ENCODE results near the gene DGCR8. TPM values are rescaled to one million over a fixed set of nuclear protein-coding genes. Genes with fewer than 3 reads are reported as not detected.

The DGCR8 gene
- total RNA-seq, 1 donor from 2014 or later = 81.0 TPM

GRCh38 chr22:20127318-20127868 is 47.4 kb downstream of the DGCR8 start:
- H3K36me3 Mint-ChIP-seq (ENCODE audit: low read depth) = peaks cover 29% of the 10 kb centered on the region
- no peaks in the 10 kb centered on the region for H3K4me1 Mint-ChIP-seq (ENCODE audit: low read depth)
- H3K4me3 Mint-ChIP-seq = no peak overlapping the region
- DNase-seq (ENCODE audit: low spot score) = no peak
- H3K27ac Mint-ChIP-seq = no peak overlapping the region
- intact Hi-C loops (cut with micrococcal nuclease) = no loop called here
- H3K9me3 Mint-ChIP-seq = no peaks in the 10 kb centered on the region
- no peaks in the 10 kb centered on the region for H3K27me3 Mint-ChIP-seq (ENCODE audit: insufficient read depth)

- Mint-ChIP-seq H3K36me3 (ENCODE audit: low read depth) (peaks cover 24% of the 10 kb centered on the region), H3K27me3 (ENCODE audit: insufficient read depth) (no peaks in the 10 kb centered on the region), H3K27ac (no peak overlapping the region), H3K9me3 (no peaks in the 10 kb centered on the region), H3K4me1 (ENCODE audit: low read depth) (peaks cover 6% of the 10 kb centered on the region), H3K4me3 (no peak overlapping the region)
- intact Hi-C loops (cut with micrococcal nuclease) = no loop called here
- DNase-seq (ENCODE audit: low spot score) = no peak
Observed at GRCh38 chr22:20127869-20128618, 48.0 kb downstream of the DGCR8 start.

- H3K27me3 Mint-ChIP-seq (ENCODE audit: insufficient read depth) = no peaks in the 10 kb centered on the region
Observed at GRCh38 chr22:20128619-20128901, 48.5 kb downstream of the DGCR8 start.

GRCh38 chr22:20128902-20129746 is 49.1 kb downstream of the DGCR8 start:
- H3K36me3 Mint-ChIP-seq (ENCODE audit: low read depth) = peaks cover 21% of the 10 kb centered on the region
- H3K9me3 Mint-ChIP-seq = no peaks in the 10 kb centered on the region
- peak; percentile 37 for DNase-seq (ENCODE audit: low spot score)
- H3K4me3 Mint-ChIP-seq = peak overlapping the region; percentile 33
- H3K27me3 Mint-ChIP-seq (ENCODE audit: insufficient read depth) = no peaks in the 10 kb centered on the region
- intact Hi-C loops (cut with micrococcal nuclease) = loop anchor here (1.0 kb wide), 1 partner anchor 159 kb away; no protein-coding TSS in a partner anchor
- H3K27ac Mint-ChIP-seq = peak overlapping the region; percentile 52
- peaks cover 10% of the 10 kb centered on the region for H3K4me1 Mint-ChIP-seq (ENCODE audit: low read depth)

More at GRCh38 chr22:20128619-20128901, 48.5 kb downstream of the DGCR8 start:
- no peak for DNase-seq (ENCODE audit: low spot score)
- no peak overlapping the region for H3K4me3 Mint-ChIP-seq
- no peaks in the 10 kb centered on the region for H3K9me3 Mint-ChIP-seq
- H3K27ac Mint-ChIP-seq = peak overlapping the region; percentile 52
- H3K36me3 Mint-ChIP-seq (ENCODE audit: low read depth) = peaks cover 23% of the 10 kb centered on the region
- peaks cover 10% of the 10 kb centered on the region for H3K4me1 Mint-ChIP-seq (ENCODE audit: low read depth)
- intact Hi-C loops (cut with micrococcal nuclease) = no loop called here

- no peak for DNase-seq (ENCODE audit: low spot score)
- Mint-ChIP-seq H3K4me3 (peak overlapping the region; percentile 33), H3K36me3 (ENCODE audit: low read depth) (peaks cover 20% of the 10 kb centered on the region), H3K4me1 (ENCODE audit: low read depth) (peaks cover 10% of the 10 kb centered on the region), H3K27ac (no peak overlapping the region), H3K9me3 (no peaks in the 10 kb centered on the region), H3K27me3 (ENCODE audit: insufficient read depth) (no peaks in the 10 kb centered on the region)
- intact Hi-C loops (cut with micrococcal nuclease) = loop anchor here (1.0 to 2.0 kb wide), 2 partner anchors 109 to 159 kb away; partner anchors contain the start of gene TANGO2
Observed at GRCh38 chr22:20129747-20130014, 49.6 kb downstream of the DGCR8 start.

GRCh38 chr22:20130319-20130718 is 50.3 kb downstream of the DGCR8 start:
- Mint-ChIP-seq H3K27me3 (ENCODE audit: insufficient read depth) (no peaks in the 10 kb centered on the region), H3K9me3 (no peaks in the 10 kb centered on the region), H3K4me3 (peak overlapping the region; percentile 59), H3K36me3 (ENCODE audit: low read depth) (peaks cover 15% of the 10 kb centered on the region), H3K27ac (peak overlapping the region; percentile 65), H3K4me1 (ENCODE audit: low read depth) (peaks cover 10% of the 10 kb centered on the region)
- no peak for DNase-seq (ENCODE audit: low spot score)
- intact Hi-C loops (cut with micrococcal nuclease) = loop anchor here (2.0 kb wide), 1 partner anchor 110 kb away; the partner anchor contains the start of gene TANGO2

- H3K9me3 Mint-ChIP-seq = no peaks in the 10 kb centered on the region
- no peaks in the 10 kb centered on the region for H3K27me3 Mint-ChIP-seq (ENCODE audit: insufficient read depth)
- peak overlapping the region; percentile 61 for H3K27ac Mint-ChIP-seq
- intact Hi-C loops (cut with micrococcal nuclease) = loop anchor here (1.0 to 2.0 kb wide), 2 partner anchors 14 to 110 kb away; partner anchors contain the start of genes TANGO2 and TRMT2A
- H3K36me3 Mint-ChIP-seq (ENCODE audit: low read depth) = peaks cover 14% of the 10 kb centered on the region
- peaks cover 10% of the 10 kb centered on the region for H3K4me1 Mint-ChIP-seq (ENCODE audit: low read depth)
- H3K4me3 Mint-ChIP-seq = peak overlapping the region; percentile 59
- peak; percentile 67 for DNase-seq (ENCODE audit: low spot score)
Observed at GRCh38 chr22:20130731-20131596, 50.9 kb downstream of the DGCR8 start.

- intact Hi-C loops (cut with micrococcal nuclease) = loop anchor here (1.0 to 2.0 kb wide), 2 partner anchors 14 to 111 kb away; partner anchors contain the start of genes TANGO2 and TRMT2A
- Mint-ChIP-seq H3K36me3 (ENCODE audit: low read depth) (peaks cover 11% of the 10 kb centered on the region), H3K27ac (peak within 1 kb of the TSS; percentile 61), H3K4me1 (ENCODE audit: low read depth) (peaks cover 10% of the 10 kb centered on the region), H3K27me3 (ENCODE audit: insufficient read depth) (no peaks in the 10 kb centered on the region), H3K9me3 (no peaks in the 10 kb centered on the region), H3K4me3 (peak within 1 kb of the TSS; percentile 78)
- DNase-seq (ENCODE audit: low spot score) = no peak
Observed at GRCh38 chr22:20131597-20131858, 51.5 kb downstream of the DGCR8 start, which contains the start of gene ZDHHC8. ZDHHC8 (plus strand) TSS chr22:20131804; CDS start chr22:20131948, 144 bp downstream.

GRCh38 chr22:20131859-20132685 is 52.0 kb downstream of the DGCR8 start:
- H3K36me3 Mint-ChIP-seq (ENCODE audit: low read depth) = peaks cover 5% of the 10 kb centered on the region
- H3K9me3 Mint-ChIP-seq = no peaks in the 10 kb centered on the region
- H3K27ac Mint-ChIP-seq = peak overlapping the region; percentile 7
- no peak for DNase-seq (ENCODE audit: low spot score)
- no peaks in the 10 kb centered on the region for H3K27me3 Mint-ChIP-seq (ENCODE audit: insufficient read depth)
- H3K4me1 Mint-ChIP-seq (ENCODE audit: low read depth) = peaks cover 10% of the 10 kb centered on the region
- intact Hi-C loops (cut with micrococcal nuclease) = loop anchor here (1.0 to 2.0 kb wide), 2 partner anchors 15 to 111 kb away; partner anchors contain the start of genes TANGO2 and TRMT2A
- peak overlapping the region; percentile 78 for H3K4me3 Mint-ChIP-seq

- no peaks in the 10 kb centered on the region for H3K36me3 Mint-ChIP-seq (ENCODE audit: low read depth)
Observed at GRCh38 chr22:20132686-20133246, 52.7 kb downstream of the DGCR8 start.

GRCh38 chr22:20133930-20134549 is 54.0 kb downstream of the DGCR8 start:
- H3K27me3 Mint-ChIP-seq (ENCODE audit: insufficient read depth) = no peaks in the 10 kb centered on the region
- peak overlapping the region; percentile 76 for H3K4me3 Mint-ChIP-seq
- no peak for DNase-seq (ENCODE audit: low spot score)
- intact Hi-C loops (cut with micrococcal nuclease) = no loop called here
- no peak overlapping the region for H3K27ac Mint-ChIP-seq
- H3K9me3 Mint-ChIP-seq = no peaks in the 10 kb centered on the region
- no peaks in the 10 kb centered on the region for H3K36me3 Mint-ChIP-seq (ENCODE audit: low read depth)
- H3K4me1 Mint-ChIP-seq (ENCODE audit: low read depth) = peaks cover 10% of the 10 kb centered on the region

More at GRCh38 chr22:20132686-20133246, 52.7 kb downstream of the DGCR8 start:
- peak overlapping the region; percentile 7 for H3K27ac Mint-ChIP-seq
- peak overlapping the region; percentile 78 for H3K4me3 Mint-ChIP-seq
- no peaks in the 10 kb centered on the region for H3K9me3 Mint-ChIP-seq
- no peak for DNase-seq (ENCODE audit: low spot score)
- intact Hi-C loops (cut with micrococcal nuclease) = no loop called here
- no peaks in the 10 kb centered on the region for H3K27me3 Mint-ChIP-seq (ENCODE audit: insufficient read depth)
- H3K4me1 Mint-ChIP-seq (ENCODE audit: low read depth) = peaks cover 10% of the 10 kb centered on the region

Measured in activated T-helper 1 cell treated with anti-CD3 and anti-CD28 coated beads, Interleukin-12 subunit alpha, Interleukin-12 subunit beta, Interleukin-2, Interleukin-4 antibody, amounts not matched to agents 30 ng/mL and 10 ng/mL and 1 ng/mL, durations not matched to agents 14 hours and 24 hours and 36 hours (primary cell).